Kidney epithelial cell (primary cell): ENCODE results near the gene MRPL14. TPM values are rescaled to one million over a fixed set of nuclear protein-coding genes. Genes with fewer than 3 reads are reported as not detected.

Experiments used
- DNase-seq: peaks from one replicate; pipeline ENCODE4 v3.0.0-alpha.2; 2010; ENCODE audit warnings: low read depth
- H3K27me3 ChIP-seq: 2 replicates; pipeline ENCODE4 v1.6.0; 2011; ENCODE audit warnings: low read length; ENCODE audit not compliant: control insufficient read depth, insufficient read depth
- H3K36me3 ChIP-seq: 2 replicates; pipeline ENCODE4 v1.5.1; 2011; ENCODE audit warnings: low read length; ENCODE audit not compliant: control insufficient read depth, insufficient read depth
- H3K4me3 ChIP-seq: 2 replicates; pipeline ENCODE4 v1.5.1; 2011; ENCODE audit warnings: low read depth, mild to moderate bottlenecking, control low read depth, low read length
- total RNA-seq: library from RNA; depleted of rRNA; stranded (reverse); fragments of >200 nt; gene quantifications from 2 replicates; pipeline ENCODE4 v1.2.3, GENCODE V29; 2015
- TF ChIP-seq, protein P1 (sequence below): IDR thresholded peaks from 2 replicates; pipeline ENCODE4 v1.5.1; 2011; ENCODE audit warnings: mild to moderate bottlenecking, moderate library complexity, low read length, control low read depth, inconsistent platforms; ENCODE audit not compliant: insufficient read depth, poor library complexity, severe bottlenecking

Gene MRPL14
- total RNA-seq, 1 donor from 2014 or later = 98.5 TPM

DNA sequence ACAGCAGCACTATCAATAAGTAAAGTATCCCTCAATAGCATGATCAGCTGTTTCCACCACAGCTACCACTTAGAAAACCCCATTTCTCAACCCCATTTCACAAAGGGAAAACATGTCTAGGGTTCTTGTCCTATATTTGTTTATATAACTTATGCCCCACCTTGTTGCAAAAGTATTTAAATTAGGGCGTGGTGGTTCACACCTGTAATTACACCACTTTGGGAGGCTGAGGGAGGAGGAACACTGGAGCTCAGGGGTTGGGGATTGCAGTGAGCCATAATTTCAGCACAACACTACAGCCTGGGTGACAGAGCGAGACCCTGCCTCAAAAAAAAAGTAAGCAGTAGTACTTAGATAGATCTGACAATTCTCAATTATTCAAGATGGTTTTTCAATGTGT is 3.7 kb downstream of the MRPL14 start:
- Histone ChIP-seq H3K36me3 (no peaks in the 10 kb centered on the region), H3K27me3 (no peaks in the 10 kb centered on the region), H3K4me3 (no peak overlapping the region)
- TF ChIP-seq, protein P1, sequence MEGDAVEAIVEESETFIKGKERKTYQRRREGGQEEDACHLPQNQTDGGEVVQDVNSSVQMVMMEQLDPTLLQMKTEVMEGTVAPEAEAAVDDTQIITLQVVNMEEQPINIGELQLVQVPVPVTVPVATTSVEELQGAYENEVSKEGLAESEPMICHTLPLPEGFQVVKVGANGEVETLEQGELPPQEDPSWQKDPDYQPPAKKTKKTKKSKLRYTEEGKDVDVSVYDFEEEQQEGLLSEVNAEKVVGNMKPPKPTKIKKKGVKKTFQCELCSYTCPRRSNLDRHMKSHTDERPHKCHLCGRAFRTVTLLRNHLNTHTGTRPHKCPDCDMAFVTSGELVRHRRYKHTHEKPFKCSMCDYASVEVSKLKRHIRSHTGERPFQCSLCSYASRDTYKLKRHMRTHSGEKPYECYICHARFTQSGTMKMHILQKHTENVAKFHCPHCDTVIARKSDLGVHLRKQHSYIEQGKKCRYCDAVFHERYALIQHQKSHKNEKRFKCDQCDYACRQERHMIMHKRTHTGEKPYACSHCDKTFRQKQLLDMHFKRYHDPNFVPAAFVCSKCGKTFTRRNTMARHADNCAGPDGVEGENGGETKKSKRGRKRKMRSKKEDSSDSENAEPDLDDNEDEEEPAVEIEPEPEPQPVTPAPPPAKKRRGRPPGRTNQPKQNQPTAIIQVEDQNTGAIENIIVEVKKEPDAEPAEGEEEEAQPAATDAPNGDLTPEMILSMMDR = no peak
- no peak for DNase-seq

DNA sequence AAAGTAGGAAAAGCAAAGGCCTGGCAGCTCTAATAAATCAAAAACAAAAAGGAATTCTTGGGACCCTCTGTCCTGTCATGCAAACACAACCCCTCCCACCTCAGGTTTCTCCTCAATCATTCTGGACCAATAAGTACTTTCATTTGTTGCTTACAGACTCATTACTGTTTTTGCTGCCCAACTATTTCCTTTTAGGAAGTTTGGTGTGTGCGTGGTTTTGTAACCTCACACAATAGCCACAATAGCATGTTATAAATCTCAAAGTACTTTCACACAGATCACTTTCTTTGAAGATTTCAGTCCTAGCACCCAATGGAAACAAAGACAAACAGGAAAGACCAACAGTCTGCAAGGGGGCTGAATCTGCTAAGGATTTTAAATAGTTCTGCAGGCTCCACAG is 4.5 kb downstream of the MRPL14 start:
- H3K36me3 ChIP-seq = no peaks in the 10 kb centered on the region
- H3K27me3 ChIP-seq = no peaks in the 10 kb centered on the region
- no peak overlapping the region for H3K4me3 ChIP-seq
- DNase-seq = no peak
- TF ChIP-seq, protein P1 = no peak

DNA sequence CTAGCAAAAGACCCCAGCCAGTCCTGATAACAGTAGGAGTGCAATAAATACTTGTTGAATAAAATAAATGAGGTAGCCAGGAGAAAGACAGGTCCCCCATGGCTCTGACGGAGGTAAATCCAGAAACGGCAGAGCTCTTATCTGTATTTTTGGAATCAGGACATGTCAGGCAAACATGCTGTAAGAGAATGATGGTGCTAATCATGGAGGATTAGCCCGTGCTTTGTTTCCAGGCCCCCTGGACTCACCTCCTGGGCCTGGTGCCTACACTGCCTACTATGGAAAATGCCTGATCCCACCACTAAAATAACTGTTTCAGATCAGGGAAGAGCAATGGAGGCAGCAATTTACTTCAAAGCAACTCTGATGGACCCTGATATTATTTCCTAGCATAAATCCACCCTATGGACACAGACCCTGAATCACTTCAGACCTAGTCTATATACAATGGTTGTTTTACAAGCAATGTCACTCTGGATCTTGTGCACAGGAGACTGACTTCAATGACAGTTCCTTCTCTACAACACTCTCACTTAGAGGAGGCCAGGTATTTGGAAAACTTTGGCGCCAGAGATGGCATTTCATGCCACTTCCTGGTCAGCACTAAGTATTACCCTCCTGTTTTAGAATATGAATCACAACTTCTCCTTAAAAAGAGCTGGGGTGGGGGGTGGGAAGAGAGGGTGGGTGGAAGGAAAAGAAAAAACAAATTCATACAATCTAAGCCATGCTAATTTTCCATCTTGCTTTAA is 6.4 kb downstream of the MRPL14 start:
- TF ChIP-seq, protein P1 = no peak

DNA sequence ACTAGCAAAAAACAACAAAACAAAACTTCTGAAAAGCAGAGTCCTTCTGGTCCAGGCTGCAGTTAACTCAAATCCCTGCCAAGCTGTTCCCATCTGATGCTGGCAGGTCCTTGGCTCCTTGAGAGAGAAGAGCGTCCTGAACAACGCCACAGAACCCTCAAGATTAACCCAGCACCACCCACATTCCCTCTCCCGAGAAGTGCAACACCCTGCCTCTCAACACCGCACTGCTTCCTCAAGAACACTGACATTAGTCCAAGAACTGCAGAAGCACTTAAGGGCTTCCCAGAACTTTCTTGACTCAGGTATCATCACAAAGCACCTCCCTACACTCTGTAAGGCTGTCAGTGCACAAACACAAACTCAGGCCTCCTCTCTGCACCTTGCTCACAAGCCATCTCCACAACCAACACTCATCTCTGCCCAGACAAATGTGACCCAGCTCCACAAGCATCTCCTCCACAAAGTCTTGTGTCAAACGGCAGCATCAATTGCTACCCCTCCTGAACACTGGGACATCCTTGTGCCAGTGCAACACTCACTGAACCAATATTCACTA is 7.5 kb downstream of the MRPL14 start:
- DNase-seq = no peak
- Histone ChIP-seq H3K4me3 (no peak overlapping the region), H3K36me3 (no peaks in the 10 kb centered on the region), H3K27me3 (no peaks in the 10 kb centered on the region)
- TF ChIP-seq, protein P1 = no peak

More for the DNA sequence above, 6.4 kb downstream of the MRPL14 start:
- no peak for DNase-seq
- Histone ChIP-seq H3K4me3 (no peak overlapping the region), H3K27me3 (no peaks in the 10 kb centered on the region), H3K36me3 (no peaks in the 10 kb centered on the region)

DNA sequence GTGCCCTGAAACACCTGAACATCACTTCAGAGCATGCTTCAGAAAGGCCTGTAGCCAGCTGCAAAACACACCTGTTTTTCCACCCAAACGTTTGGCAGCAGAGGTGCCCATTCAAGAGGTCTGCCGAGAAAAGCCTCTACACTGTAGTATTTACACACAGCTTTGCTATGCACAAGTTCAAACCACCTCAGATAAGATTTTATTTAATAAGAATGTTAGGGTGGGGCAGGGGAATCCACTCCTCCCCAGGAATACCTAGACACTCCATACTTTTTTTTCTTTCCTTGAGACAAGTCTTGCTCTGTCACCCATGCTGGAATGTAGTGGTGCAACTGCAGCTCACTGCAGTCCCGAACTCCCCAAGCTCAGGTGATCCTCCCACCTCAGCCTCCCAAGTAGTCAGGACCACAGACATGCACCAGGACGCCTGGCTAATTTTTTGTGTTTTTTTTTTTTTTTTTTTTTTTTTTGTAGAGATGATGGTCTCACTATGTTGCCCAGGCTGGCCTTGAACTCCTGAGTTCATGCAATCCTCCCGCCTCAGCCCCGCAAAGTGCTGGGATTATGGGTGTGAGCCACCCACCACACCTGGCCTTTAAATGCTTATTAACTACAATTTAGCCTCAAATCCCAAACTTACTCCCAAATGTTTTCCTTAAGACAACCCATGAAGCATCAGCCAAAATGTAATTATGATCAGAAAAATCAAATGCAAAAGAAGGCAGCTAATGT is 9.7 kb downstream of the MRPL14 start:
- DNase-seq = no peak
- Histone ChIP-seq H3K27me3 (no peaks in the 10 kb centered on the region), H3K36me3 (no peaks in the 10 kb centered on the region), H3K4me3 (no peak overlapping the region)
- TF ChIP-seq, protein P1 = no peak
